ENCODE measurements around the gene CFAP100.

Gene CFAP100

DNA sequence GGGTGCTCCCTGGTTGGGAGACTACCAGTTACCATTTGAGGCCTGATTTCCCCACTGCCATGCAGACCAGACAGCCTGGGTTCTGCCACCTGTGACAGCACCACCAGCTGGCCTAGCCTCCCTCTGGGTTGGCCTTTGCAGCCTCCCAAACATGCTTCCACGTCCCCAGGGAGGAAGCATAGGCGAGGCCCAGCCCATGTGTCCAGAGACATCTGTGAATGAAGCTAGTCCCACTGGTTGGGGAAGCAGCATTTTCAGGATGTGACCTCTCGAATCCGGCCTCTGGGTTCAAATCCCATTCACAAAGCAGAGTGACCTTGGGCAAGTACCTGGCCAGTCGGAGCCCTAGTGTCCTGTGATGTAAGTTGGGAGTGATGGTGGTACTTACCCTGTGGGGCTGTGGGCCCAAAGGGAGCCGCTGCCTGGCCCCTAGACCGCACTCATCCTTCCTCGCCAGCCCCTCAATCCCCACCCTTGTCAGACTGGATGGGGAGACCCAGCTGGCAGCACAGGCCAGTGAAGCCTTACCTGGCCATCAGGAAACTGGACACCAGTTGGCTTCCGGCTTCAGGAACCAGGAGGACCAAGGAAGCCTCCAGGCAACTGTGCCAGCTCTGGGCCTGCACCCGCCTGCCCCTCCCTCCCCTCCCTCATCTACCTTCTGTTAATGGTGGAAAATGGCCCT is 43.5 kb upstream of the CFAP100 start:
- peaks cover 4% of the 10 kb centered on the region; the same call in 1 of the 2 replicates for H3K79me2 ChIP-seq (ENCODE audit: low read length)
- no peak overlapping the region for H3K4me2 ChIP-seq (ENCODE audit: low read depth, low read length)
- DNase-seq: peak; percentile 4
- no peak overlapping the region for H2AFZ ChIP-seq (ENCODE audit: low read length)
- no peaks in the 10 kb centered on the region for H4K20me1 ChIP-seq (ENCODE audit: insufficient read depth, low read length)
- H3K9ac ChIP-seq (ENCODE audit: low read length): no peak overlapping the region
- no peaks in the 10 kb centered on the region for H3K36me3 ChIP-seq (replicated peaks; ENCODE audit: insufficient read depth, low read length)
- H3K9me3 ChIP-seq (replicated peaks; ENCODE audit: insufficient read depth, low read length): no peaks in the 10 kb centered on the region
- H3K4me1 ChIP-seq (ENCODE audit: low read length): 0 out of 2 replicates have a peak, but pooled peaks cover 3% of the 10 kb centered on the region
- no peaks in the 10 kb centered on the region for H3K9me2 ChIP-seq (replicated peaks; ENCODE audit: insufficient read depth, low read length)
- H3K27ac ChIP-seq (ENCODE audit: low read length): no peak overlapping the region
- peaks cover 5% of the 10 kb centered on the region; the same call in 1 of the 2 replicates for H3F3A ChIP-seq (ENCODE audit: insufficient read depth, low read length)
- no peak overlapping the region for H3K4me3 ChIP-seq (ENCODE audit: low read length)
- H3K27me3 ChIP-seq (replicated peaks; ENCODE audit: insufficient read depth, low read length): no peaks in the 10 kb centered on the region
- TF ChIP-seq, protein P1, sequence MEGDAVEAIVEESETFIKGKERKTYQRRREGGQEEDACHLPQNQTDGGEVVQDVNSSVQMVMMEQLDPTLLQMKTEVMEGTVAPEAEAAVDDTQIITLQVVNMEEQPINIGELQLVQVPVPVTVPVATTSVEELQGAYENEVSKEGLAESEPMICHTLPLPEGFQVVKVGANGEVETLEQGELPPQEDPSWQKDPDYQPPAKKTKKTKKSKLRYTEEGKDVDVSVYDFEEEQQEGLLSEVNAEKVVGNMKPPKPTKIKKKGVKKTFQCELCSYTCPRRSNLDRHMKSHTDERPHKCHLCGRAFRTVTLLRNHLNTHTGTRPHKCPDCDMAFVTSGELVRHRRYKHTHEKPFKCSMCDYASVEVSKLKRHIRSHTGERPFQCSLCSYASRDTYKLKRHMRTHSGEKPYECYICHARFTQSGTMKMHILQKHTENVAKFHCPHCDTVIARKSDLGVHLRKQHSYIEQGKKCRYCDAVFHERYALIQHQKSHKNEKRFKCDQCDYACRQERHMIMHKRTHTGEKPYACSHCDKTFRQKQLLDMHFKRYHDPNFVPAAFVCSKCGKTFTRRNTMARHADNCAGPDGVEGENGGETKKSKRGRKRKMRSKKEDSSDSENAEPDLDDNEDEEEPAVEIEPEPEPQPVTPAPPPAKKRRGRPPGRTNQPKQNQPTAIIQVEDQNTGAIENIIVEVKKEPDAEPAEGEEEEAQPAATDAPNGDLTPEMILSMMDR (IDR thresholded peaks at IDR 0.05; ENCODE audit: low read length): no peak
- TF ChIP-seq EZH2 (optimal IDR thresholded peaks at IDR 0.05; ENCODE audit: low read depth, low read length) (no peak), EZH2phosphoT487 (IDR thresholded peaks at IDR 0.05; ENCODE audit: low read length) (no peak)

DNA sequence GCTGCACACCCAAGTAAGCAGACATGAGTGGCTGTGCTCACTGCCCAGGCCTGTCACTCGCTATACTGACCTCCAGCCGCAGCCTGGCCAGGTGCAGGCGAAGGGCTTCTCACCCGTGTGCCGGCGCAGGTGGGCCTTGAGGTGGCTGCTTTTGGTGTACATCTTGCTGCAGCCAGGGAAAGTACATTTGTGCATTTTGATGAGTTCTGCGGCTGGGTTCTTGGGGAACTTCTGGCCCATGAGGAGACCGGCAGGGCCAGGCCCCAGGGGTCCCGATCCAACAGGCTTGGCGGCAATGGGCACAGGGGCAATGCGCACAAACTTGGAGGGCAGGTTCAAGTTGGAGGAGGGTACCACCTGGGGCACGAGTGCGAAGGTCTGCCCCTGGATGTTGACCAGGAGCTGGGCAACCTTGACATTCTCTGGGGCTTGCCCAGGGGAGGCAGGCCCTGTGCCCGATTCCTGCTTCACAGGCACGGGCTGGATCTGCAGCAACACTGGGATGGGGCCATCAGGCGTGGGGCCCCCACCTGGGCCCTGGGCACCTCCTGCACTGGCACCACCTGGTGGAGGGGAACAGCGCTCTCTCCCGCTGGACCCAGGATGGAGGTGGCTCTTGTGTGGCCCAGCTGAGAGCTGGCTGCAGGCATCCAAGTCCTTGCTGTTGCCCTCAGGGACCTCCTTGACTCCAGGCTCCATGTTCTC is 42.8 kb upstream of the CFAP100 start:
- no peaks in the 10 kb centered on the region for H3K9me2 ChIP-seq (replicated peaks; ENCODE audit: insufficient read depth, low read length)
- no peak overlapping the region for H2AFZ ChIP-seq (ENCODE audit: low read length)
- no peak overlapping the region for H3K4me3 ChIP-seq (ENCODE audit: low read length)
- H3K36me3 ChIP-seq (replicated peaks; ENCODE audit: insufficient read depth, low read length): no peaks in the 10 kb centered on the region
- no peaks in the 10 kb centered on the region for H3K9me3 ChIP-seq (replicated peaks; ENCODE audit: insufficient read depth, low read length)
- no peak overlapping the region for H3K9ac ChIP-seq (ENCODE audit: low read length)
- H3K4me1 ChIP-seq (ENCODE audit: low read length): 0 out of 2 replicates have a peak, but pooled peaks cover 3% of the 10 kb centered on the region
- peak; percentile 4 for DNase-seq
- no peak for TF ChIP-seq EZH2 (optimal IDR thresholded peaks at IDR 0.05; ENCODE audit: low read depth, low read length)
- TF ChIP-seq, protein P1 (IDR thresholded peaks at IDR 0.05; ENCODE audit: low read length): peak; percentile 11; the same call in 1 of the 2 replicates
- H3K27ac ChIP-seq (ENCODE audit: low read length): no peak overlapping the region
- H3K79me2 ChIP-seq (ENCODE audit: low read length): peaks cover 10% of the 10 kb centered on the region
- no peaks in the 10 kb centered on the region for H3K27me3 ChIP-seq (replicated peaks; ENCODE audit: insufficient read depth, low read length)
- H4K20me1 ChIP-seq (ENCODE audit: insufficient read depth, low read length): no peaks in the 10 kb centered on the region
- peaks cover 5% of the 10 kb centered on the region; the same call in 1 of the 2 replicates for H3F3A ChIP-seq (ENCODE audit: insufficient read depth, low read length)
- H3K4me2 ChIP-seq (ENCODE audit: low read depth, low read length): no peak overlapping the region

DNA sequence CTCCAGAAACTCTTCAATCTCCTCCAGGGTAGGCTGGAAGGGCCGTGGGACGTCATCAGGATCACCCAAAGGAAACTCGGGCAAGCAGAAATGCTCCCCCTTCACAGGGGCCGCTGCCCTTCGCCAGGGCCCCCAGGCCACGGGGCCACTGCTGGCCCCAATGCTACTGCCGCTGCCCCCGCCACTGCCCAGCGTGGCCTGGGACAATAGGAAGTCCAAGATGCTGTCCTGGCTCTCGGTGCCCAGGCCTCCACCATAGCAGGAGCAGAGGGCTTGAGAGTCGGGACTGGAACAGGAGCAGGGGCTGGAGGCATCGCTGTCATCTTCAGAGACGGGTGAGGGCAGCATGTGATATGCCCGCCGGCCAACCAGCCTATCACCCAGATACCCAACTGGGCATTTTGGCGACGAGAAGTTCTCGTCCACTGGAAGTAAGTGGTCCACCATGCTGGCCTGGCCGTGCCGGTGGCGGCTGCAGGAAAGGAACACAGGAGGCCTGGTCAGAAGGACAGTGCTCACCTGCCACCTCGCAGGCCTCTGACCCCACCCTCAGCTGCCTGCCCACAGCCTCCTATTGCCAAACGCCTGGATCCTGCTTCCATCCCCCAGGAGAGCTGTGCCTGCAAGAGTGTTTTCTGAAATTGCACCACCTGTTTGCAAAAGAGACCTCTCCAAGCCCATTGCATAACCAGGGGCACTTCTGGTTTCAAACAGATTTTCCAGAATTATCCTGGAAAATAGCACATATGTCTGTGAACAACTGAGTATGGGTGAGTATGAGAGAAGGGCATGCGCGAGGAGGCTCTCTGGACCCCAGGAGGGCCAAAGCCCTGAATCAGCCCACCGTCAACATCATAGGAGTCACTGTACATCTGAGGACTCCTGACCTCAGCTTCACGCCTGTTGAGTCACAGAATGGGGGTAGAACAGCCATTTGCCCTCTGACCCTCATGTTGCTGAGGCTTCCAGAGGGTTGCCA is 41.9 kb upstream of the CFAP100 start:
- no peak for TF ChIP-seq EZH2 (optimal IDR thresholded peaks at IDR 0.05; ENCODE audit: low read depth, low read length)
- no peak for TF ChIP-seq EZH2phosphoT487 (IDR thresholded peaks at IDR 0.05; ENCODE audit: low read length)
- TF ChIP-seq, protein P1 (IDR thresholded peaks at IDR 0.05; ENCODE audit: low read length): no peak
- no peak overlapping the region for H3K4me3 ChIP-seq (ENCODE audit: low read length)
- H3K9me2 ChIP-seq (replicated peaks; ENCODE audit: insufficient read depth, low read length): no peaks in the 10 kb centered on the region
- no peaks in the 10 kb centered on the region for H3K9me3 ChIP-seq (replicated peaks; ENCODE audit: insufficient read depth, low read length)
- H3K36me3 ChIP-seq (replicated peaks; ENCODE audit: insufficient read depth, low read length): no peaks in the 10 kb centered on the region
- no peak overlapping the region for H3K9ac ChIP-seq (ENCODE audit: low read length)
- H4K20me1 ChIP-seq (ENCODE audit: insufficient read depth, low read length): no peaks in the 10 kb centered on the region
- H3K79me2 ChIP-seq (ENCODE audit: low read length): peaks cover 10% of the 10 kb centered on the region
- no peak overlapping the region for H3K27ac ChIP-seq (ENCODE audit: low read length)
- DNase-seq: peak; percentile 2
- peaks cover 8% of the 10 kb centered on the region for H3F3A ChIP-seq (ENCODE audit: insufficient read depth, low read length)
- H3K4me2 ChIP-seq (ENCODE audit: low read depth, low read length): no peak overlapping the region
- H2AFZ ChIP-seq (ENCODE audit: low read length): no peak overlapping the region
- H3K4me1 ChIP-seq (ENCODE audit: low read length): 0 out of 2 replicates have a peak, but pooled peaks cover 3% of the 10 kb centered on the region
- no peaks in the 10 kb centered on the region for H3K27me3 ChIP-seq (replicated peaks; ENCODE audit: insufficient read depth, low read length)

Data from MM.1S (cell line).